ENCODE data around the gene SAMD10. TPM values are rescaled to one million over a fixed set of nuclear protein-coding genes. Genes with fewer than 3 reads are reported as not detected.

The SAMD10 gene
- polyA plus RNA-seq, 3 donors, result 0.34 to 2.4 (median 0.67) TPM

GRCh38 chr20:63970714-63971431 is 8.6 kb downstream of the SAMD10 start:
- no peak overlapping the region for H3K4me3 ChIP-seq (replicated peaks in 1 of 3; ENCODE audit: low read depth in 2 of 3, low read length in 3 of 3)
- no peak overlapping the region for H3K4me2 ChIP-seq (replicated peaks; ENCODE audit: extremely low read depth, low read length, poor library complexity, severe bottlenecking)

More at GRCh38 chr20:63970714-63971431, 8.6 kb downstream of the SAMD10 start:
- H3K4me3 Mint-ChIP-seq, result peak overlapping the region in 1 of 2 donors; percentile 83
- no peak for TF ChIP-seq CTCF (IDR thresholded peaks at IDR 0.05)
- H3K27me3 ChIP-seq (ENCODE audit: control insufficient read depth in 2 of 2, insufficient read depth in 2 of 2, low read length in 2 of 2), result peaks cover 0 to 18% of the 10 kb centered on the region in 2 donors
- peaks cover 0 to 12% of the 10 kb centered on the region in 2 donors for H3K9me3 ChIP-seq (replicated peaks in 1 of 2; ENCODE audit: control insufficient read depth in 1 of 2, insufficient read depth in 1 of 2, low read length in 2 of 2)
- no peaks in the 10 kb centered on the region for H3K79me2 ChIP-seq (ENCODE audit: insufficient read depth, low read length)
- H3K9me3 Mint-ChIP-seq, result peaks cover 0 to 27% (median 7%) of the 10 kb centered on the region in 7 donors
- no peaks in the 10 kb centered on the region for H4K20me1 ChIP-seq (ENCODE audit: insufficient read depth, low read length)
- WGBS (ENCODE audit: insufficient coverage), result no CpG with 5 or more reads among the region's 5 CpGs
- no peak overlapping the region for H3K9ac ChIP-seq (ENCODE audit: insufficient read depth, low read length, poor library complexity, severe bottlenecking)
- H3K36me3 ChIP-seq (replicated peaks in 1 of 2; ENCODE audit: control insufficient read depth in 1 of 2, insufficient read depth in 2 of 2, low read length in 2 of 2), result peaks cover 0 to 6% of the 10 kb centered on the region in 2 donors
- peaks cover 20% of the 10 kb centered on the region for H3K4me1 Mint-ChIP-seq
- no peak for DNase-seq
- peaks cover 14 to 26% of the 10 kb centered on the region in 2 donors for H3K4me1 ChIP-seq (ENCODE audit: control insufficient read depth in 1 of 2, insufficient read depth in 2 of 2, low read length in 2 of 2)
- intact Hi-C loops (cut with micrococcal nuclease), result loop anchor here (2.0 to 5.0 kb wide), 5 partner anchors 64 to 534 kb away; partner anchors contain the start of gene PTK6 (in 1 of the 2)
- H3K27me3 Mint-ChIP-seq (ENCODE audit: low read depth in 3 of 3), result peaks cover 18 to 30% (median 19%) of the 10 kb centered on the region in 3 donors
- no peak overlapping the region for H3K27ac ChIP-seq (ENCODE audit: low read depth in 1 of 2, low read length in 2 of 2)
- peaks cover 6 to 12% of the 10 kb centered on the region in 2 donors for H3K36me3 Mint-ChIP-seq
- peak overlapping the region in 1 of 7 donors; percentile 57 for H3K27ac Mint-ChIP-seq
- H2AFZ ChIP-seq (ENCODE audit: insufficient read depth, low read depth, low read length, poor library complexity, severe bottlenecking), result no peak overlapping the region
